NCI-H82 treated with DMSO at 0.1 percent for 48 hours (cell line): ENCODE measurements around the gene SHISA6.
"Not testable (repeated sequence)": the region's sequence is repeated elsewhere in the genome, so short reads cannot be mapped to it uniquely, and the experiment has no call there.

Experiments used
- DNase-seq: peaks from one replicate; lab custom pipeline; 2025; ENCODE audit not compliant: unreplicated experiment; lab: John Stamatoyannopoulos, UW

The SHISA6 gene

GRCh38 chr17:11301874-11302273 is 60.9 kb downstream of the SHISA6 start:
- not testable (repeated sequence) for DNase-seq

- DNase-seq, result no peak
Observed at GRCh38 chr17:11302401-11303186, 61.6 kb downstream of the SHISA6 start.

- DNase-seq, result no peak
Observed at GRCh38 chr17:11303773-11304394, 62.9 kb downstream of the SHISA6 start.

GRCh38 chr17:11304568-11304967 is 63.6 kb downstream of the SHISA6 start:
- DNase-seq, result no peak

GRCh38 chr17:11305524-11305923 is 64.5 kb downstream of the SHISA6 start:
- DNase-seq, result no peak

GRCh38 chr17:11308531-11308930 is 67.5 kb downstream of the SHISA6 start:
- no peak for DNase-seq

GRCh38 chr17:11309033-11309432 is 68.0 kb downstream of the SHISA6 start:
- no peak for DNase-seq

GRCh38 chr17:11309850-11310249 is 68.8 kb downstream of the SHISA6 start:
- DNase-seq, result no peak

GRCh38 chr17:11316451-11316850 is 75.4 kb downstream of the SHISA6 start:
- DNase-seq, result not testable (repeated sequence)

GRCh38 chr17:11318207-11318606 is 77.2 kb downstream of the SHISA6 start:
- no peak for DNase-seq

- DNase-seq, result no peak
Observed at GRCh38 chr17:11319894-11320293, 78.9 kb downstream of the SHISA6 start.

- no peak for DNase-seq
Observed at GRCh38 chr17:11324021-11324420, 83.0 kb downstream of the SHISA6 start.

- DNase-seq, result no peak
Observed at GRCh38 chr17:11324846-11325420, 83.9 kb downstream of the SHISA6 start.

GRCh38 chr17:11326492-11326891 is 85.5 kb downstream of the SHISA6 start:
- DNase-seq, result peak; percentile 96

- DNase-seq, result no peak
Observed at GRCh38 chr17:11328770-11329169, 87.8 kb downstream of the SHISA6 start.

- DNase-seq, result no peak
Observed at GRCh38 chr17:11330006-11330405, 89.0 kb downstream of the SHISA6 start.

- peak; percentile 82 for DNase-seq
Observed at GRCh38 chr17:11330826-11331225, 89.8 kb downstream of the SHISA6 start.

- DNase-seq, result peak; percentile 42
Observed at GRCh38 chr17:11331547-11332513, 90.8 kb downstream of the SHISA6 start.

- DNase-seq, result no peak
Observed at GRCh38 chr17:11332706-11333105, 91.7 kb downstream of the SHISA6 start.

GRCh38 chr17:11334493-11334892 is 93.5 kb downstream of the SHISA6 start:
- no peak for DNase-seq

GRCh38 chr17:11336290-11336689 is 95.3 kb downstream of the SHISA6 start:
- DNase-seq, result no peak
